GM18505 (cell line): ENCODE results near the gene CEP170B.
"Not testable (repeated sequence)": the region's sequence is repeated elsewhere in the genome, so short reads cannot be mapped to it uniquely, and the experiment has no call there.

ENCODE experiments used
- ATAC-seq: cut with Tn5 transposase; IDR thresholded peaks from one replicate; pipeline ENCODE4 v1.9.1; 2021; ENCODE audit not compliant: unreplicated experiment
- POLR2A ChIP-seq: IDR thresholded peaks from 4 replicates; pipeline ENCODE4 v1.6.1; 2011; ENCODE audit warnings: borderline replicate concordance; ENCODE audit not compliant: insufficient read depth, insufficient read length; ENCODE audit errors: extremely low read depth

CEP170B gene

DNA sequence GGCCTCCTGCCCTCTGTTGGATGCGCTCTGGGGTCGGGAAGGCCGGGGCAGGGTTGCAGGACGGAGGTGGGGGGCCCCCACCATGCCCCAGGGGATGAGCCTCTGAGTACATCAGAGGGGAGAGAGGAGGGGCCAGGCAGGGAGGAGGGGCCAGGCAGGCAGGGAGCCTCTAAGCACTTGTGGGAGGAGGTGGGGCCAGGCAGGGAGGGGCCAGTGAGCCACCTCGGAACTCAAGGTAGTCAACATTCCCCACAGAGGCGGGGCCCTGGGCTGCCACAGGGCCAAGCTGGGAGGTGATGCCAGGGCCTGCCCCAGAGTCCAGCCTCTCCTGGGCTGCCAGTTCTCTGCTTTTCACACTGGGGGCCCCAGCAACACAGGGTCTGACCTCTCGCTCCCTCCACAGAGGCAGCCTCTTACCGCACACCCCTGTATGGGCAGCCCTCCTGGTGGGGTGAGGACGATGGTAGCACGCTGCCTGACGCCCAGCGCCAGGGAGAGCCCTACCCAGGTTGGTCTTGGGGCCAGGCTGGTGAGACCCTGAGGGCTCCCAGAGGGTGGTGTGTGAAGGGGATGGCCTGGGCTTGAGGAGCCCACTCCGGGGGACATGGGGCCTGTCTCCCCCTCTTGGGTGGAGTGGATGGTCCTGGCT lies 17.4 kb downstream of the CEP170B start:
- ATAC-seq, result no peak
- no peak for TF ChIP-seq POLR2A

- ATAC-seq, result no peak
- no peak for TF ChIP-seq POLR2A
Measured at GRCh38 chr14:104882991-104883660, 18.1 kb downstream of the CEP170B start.

- no peak for TF ChIP-seq POLR2A
- ATAC-seq, result no peak
Measured at GRCh38 chr14:104883681-104884361, 18.8 kb downstream of the CEP170B start.

DNA sequence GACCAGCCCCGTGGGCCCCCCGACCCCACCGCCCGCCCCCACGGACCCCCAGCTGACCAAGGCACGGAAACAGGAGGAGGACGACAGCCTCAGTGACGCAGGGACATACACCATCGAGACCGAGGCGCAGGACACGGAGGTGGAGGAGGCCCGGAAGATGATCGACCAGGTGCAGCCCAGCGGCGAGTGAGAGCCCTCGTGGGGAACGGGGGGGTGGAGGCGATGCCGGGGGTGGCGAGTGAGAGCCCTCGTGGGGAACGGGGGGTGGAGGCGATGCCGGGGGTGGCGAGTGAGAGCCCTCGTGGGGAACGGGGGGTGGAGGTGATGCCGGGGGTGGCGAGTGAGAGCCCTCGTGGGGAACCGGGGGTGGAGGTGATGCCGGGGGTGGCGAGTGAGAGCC lies 19.3 kb downstream of the CEP170B start:
- not testable (repeated sequence) for ATAC-seq

GRCh38 chr14:104885031-104885972 lies 20.2 kb downstream of the CEP170B start:
- no peak for ATAC-seq
- no peak for TF ChIP-seq POLR2A

DNA sequence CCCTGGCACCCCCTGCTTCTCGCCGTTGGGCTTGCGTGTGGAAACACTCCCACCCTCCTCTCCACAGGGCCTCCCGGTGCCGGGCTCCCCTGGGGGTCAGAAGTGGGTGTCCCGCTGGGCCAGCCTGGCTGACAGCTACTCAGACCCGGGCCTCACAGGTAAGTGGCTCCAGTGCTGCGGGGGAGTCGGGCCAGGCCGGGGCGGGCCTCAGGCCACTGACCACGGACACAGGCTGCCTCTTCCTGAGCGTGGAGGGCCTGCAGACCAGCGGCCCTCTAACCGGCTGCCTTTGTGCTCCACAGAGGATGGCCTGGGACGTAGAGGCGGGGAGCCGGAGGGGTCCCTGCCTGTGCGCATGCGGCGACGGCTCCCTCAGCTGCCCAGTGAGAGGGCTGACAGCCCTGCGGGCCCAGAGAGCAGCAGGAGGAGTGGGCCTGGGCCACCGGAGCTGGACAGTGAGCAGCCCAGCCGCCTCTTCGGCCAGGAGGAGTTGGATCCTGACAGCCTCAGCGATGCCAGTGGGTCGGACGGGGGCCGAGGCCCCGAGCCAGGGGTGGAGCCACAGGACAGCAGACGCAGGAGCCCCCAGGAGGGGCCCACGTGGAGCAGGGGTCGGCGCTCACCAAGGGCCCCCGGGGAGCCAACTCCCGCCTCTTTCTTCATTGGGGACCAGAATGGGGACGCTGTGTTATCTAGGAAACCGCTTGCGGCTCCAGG lies 21.1 kb downstream of the CEP170B start:
- no peak for TF ChIP-seq POLR2A
- ATAC-seq, result no peak

- no peak for ATAC-seq
- no peak for TF ChIP-seq POLR2A
Measured at GRCh38 chr14:104886690-104887622, 21.9 kb downstream of the CEP170B start.

- ATAC-seq, result no peak
- TF ChIP-seq POLR2A, result no peak
Measured at GRCh38 chr14:104887623-104888488, 22.8 kb downstream of the CEP170B start.

- no peak for ATAC-seq
- TF ChIP-seq POLR2A, result no peak
Measured at GRCh38 chr14:104888489-104889374, 23.7 kb downstream of the CEP170B start.

DNA sequence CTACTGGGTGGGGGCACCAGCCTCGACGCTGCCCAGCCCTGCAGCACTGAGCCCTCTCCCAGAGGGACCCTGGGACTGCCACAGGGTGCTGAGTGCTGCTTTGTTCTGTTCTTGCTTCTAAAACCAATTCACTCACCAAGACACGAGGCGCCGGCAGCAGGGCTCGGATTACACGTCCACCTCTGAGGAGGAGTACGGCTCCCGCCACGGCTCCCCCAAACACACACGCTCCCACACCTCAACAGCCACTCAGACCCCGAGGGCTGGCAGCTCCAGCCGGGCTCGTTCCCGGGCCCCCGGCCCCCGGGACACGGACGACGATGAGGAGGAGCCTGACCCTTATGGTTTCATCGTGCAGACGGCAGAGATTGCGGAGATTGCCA lies 24.3 kb downstream of the CEP170B start:
- TF ChIP-seq POLR2A, result no peak
- ATAC-seq, result no peak

- ATAC-seq, result not testable (repeated sequence)
Measured at GRCh38 chr14:104890292-104890691, 25.2 kb downstream of the CEP170B start.
